Measurements from ENCODE around the gene TLE2.

DNA sequence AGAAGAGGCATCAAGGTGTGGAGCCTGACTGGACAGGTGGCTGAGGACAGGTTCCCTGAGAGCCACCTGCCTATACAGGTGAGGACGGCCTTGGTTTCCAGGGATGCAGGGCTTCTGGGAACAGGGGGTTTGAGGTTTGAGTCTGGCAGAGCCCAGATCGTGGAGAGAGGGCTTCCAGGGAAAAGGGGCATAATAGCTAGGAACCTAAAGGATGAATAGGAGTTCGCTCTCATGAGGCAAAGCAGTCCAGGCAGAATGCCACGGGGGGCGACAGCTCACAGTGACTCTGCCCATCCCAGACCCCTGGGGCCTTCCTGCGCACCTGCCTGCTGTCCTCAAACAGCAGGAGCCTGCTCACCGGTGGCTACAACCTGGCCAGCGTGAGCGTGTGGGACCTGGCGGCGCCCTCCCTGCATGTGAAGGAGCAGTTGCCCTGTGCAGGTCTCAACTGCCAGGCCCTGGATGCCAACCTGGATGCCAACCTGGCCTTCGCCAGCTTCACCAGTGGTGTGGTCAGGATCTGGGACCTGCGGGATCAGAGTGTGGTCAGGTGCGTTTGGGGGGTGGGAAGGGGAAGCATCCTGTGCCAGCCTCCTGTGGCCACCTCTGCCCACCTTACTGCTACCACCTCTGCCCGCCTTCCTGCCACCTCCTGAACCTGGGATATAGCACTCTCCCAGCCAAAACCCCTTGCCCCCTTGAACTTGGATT, 39.7 kb downstream of the TLE2 start:
- TF ChIP-seq, protein P1, sequence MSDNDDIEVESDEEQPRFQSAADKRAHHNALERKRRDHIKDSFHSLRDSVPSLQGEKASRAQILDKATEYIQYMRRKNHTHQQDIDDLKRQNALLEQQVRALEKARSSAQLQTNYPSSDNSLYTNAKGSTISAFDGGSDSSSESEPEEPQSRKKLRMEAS (IDR thresholded peaks at IDR 0.05): no peak
- TF ChIP-seq EP300 (IDR thresholded peaks at IDR 0.05; ENCODE audit: borderline replicate concordance) (no peak), RAD21 (IDR thresholded peaks at IDR 0.05; ENCODE audit: low read depth) (no peak), CEBPB (IDR thresholded peaks at IDR 0.05) (no peak), TEAD4 (IDR thresholded peaks at IDR 0.05) (no peak)
- TF ChIP-seq, protein P2, sequence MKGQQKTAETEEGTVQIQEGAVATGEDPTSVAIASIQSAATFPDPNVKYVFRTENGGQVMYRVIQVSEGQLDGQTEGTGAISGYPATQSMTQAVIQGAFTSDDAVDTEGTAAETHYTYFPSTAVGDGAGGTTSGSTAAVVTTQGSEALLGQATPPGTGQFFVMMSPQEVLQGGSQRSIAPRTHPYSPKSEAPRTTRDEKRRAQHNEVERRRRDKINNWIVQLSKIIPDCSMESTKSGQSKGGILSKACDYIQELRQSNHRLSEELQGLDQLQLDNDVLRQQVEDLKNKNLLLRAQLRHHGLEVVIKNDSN (IDR thresholded peaks at IDR 0.05): no peak

Measured in Ishikawa (cell line).